ENCODE results near the gene SELENOF. TPM values are rescaled to one million over a fixed set of nuclear protein-coding genes. Genes with fewer than 3 reads are reported as not detected.
"Not testable (repeated sequence)": the region's sequence is repeated elsewhere in the genome, so short reads cannot be mapped to it uniquely, and the experiment has no call there.

Gene SELENOF
- total RNA-seq, 1 experiment from 2014 or later: 233 TPM

GRCh38 chr1:86924324-86924960 is 10.5 kb upstream of the SELENOF start:
- no peak for DNase-seq (ENCODE audit: low spot score)
- in situ Hi-C loops (cut with HindIII; ENCODE audit: low sequenced_read_pairs): no loop called here

GRCh38 chr1:86922445-86922844 is 8.5 kb upstream of the SELENOF start:
- in situ Hi-C loops (cut with HindIII; ENCODE audit: low sequenced_read_pairs): no loop called here
- DNase-seq (ENCODE audit: low spot score): no peak

GRCh38 chr1:86916752-86917151 is 2.8 kb upstream of the SELENOF start:
- in situ Hi-C loops (cut with HindIII; ENCODE audit: low sequenced_read_pairs): no loop called here
- no peak for DNase-seq (ENCODE audit: low spot score)

GRCh38 chr1:86915737-86916235 is 1.9 kb upstream of the SELENOF start:
- no peak for DNase-seq (ENCODE audit: low spot score)
- in situ Hi-C loops (cut with HindIII; ENCODE audit: low sequenced_read_pairs): no loop called here

- DNase-seq (ENCODE audit: low spot score): peak; percentile 77
- in situ Hi-C loops (cut with HindIII; ENCODE audit: low sequenced_read_pairs): no loop called here
Measured at GRCh38 chr1:86914998-86915736, 1.2 kb upstream of the SELENOF start.

- in situ Hi-C loops (cut with HindIII; ENCODE audit: low sequenced_read_pairs): no loop called here
- no peak for DNase-seq (ENCODE audit: low spot score)
Measured at GRCh38 chr1:86914601-86914997, 673 bp upstream of the SELENOF start, which contains the start of gene HS2ST1. Gene HS2ST1 (plus strand): TSS chr1:86914635.

GRCh38 chr1:86913399-86913895 is 479 bp downstream of the SELENOF start:
- in situ Hi-C loops (cut with HindIII; ENCODE audit: low sequenced_read_pairs): no loop called here
- DNase-seq (ENCODE audit: low spot score): no peak

GRCh38 chr1:86912281-86912900 is 1.5 kb downstream of the SELENOF start:
- in situ Hi-C loops (cut with HindIII; ENCODE audit: low sequenced_read_pairs): no loop called here

GRCh38 chr1:86906419-86906818 is 7.5 kb downstream of the SELENOF start:
- no peak for DNase-seq (ENCODE audit: low spot score)
- in situ Hi-C loops (cut with HindIII; ENCODE audit: low sequenced_read_pairs): no loop called here

More at GRCh38 chr1:86912281-86912900, 1.5 kb downstream of the SELENOF start:
- DNase-seq (ENCODE audit: low spot score): no peak

- in situ Hi-C loops (cut with HindIII; ENCODE audit: low sequenced_read_pairs): no loop called here
- no peak for DNase-seq (ENCODE audit: low spot score)
Measured at GRCh38 chr1:86905875-86906274, 8.1 kb downstream of the SELENOF start.

GRCh38 chr1:86899401-86899800 is 14.5 kb downstream of the SELENOF start:
- DNase-seq (ENCODE audit: low spot score); in situ Hi-C loops (cut with HindIII; ENCODE audit: low sequenced_read_pairs): not testable (repeated sequence)

- in situ Hi-C loops (cut with HindIII; ENCODE audit: low sequenced_read_pairs): no loop called here
- no peak for DNase-seq (ENCODE audit: low spot score)
Measured at GRCh38 chr1:86888327-86888726, 25.6 kb downstream of the SELENOF start.

GRCh38 chr1:86887479-86888162 is 26.3 kb downstream of the SELENOF start:
- no peak for DNase-seq (ENCODE audit: low spot score)
- in situ Hi-C loops (cut with HindIII; ENCODE audit: low sequenced_read_pairs): no loop called here

- in situ Hi-C loops (cut with HindIII; ENCODE audit: low sequenced_read_pairs): no loop called here
- DNase-seq (ENCODE audit: low spot score): no peak
Measured at GRCh38 chr1:86875722-86876121, 38.2 kb downstream of the SELENOF start.

GRCh38 chr1:86872086-86872485 is 41.8 kb downstream of the SELENOF start:
- DNase-seq (ENCODE audit: low spot score): no peak
- in situ Hi-C loops (cut with HindIII; ENCODE audit: low sequenced_read_pairs): no loop called here

GRCh38 chr1:86871001-86871400 is 42.9 kb downstream of the SELENOF start:
- no peak for DNase-seq (ENCODE audit: low spot score)
- in situ Hi-C loops (cut with HindIII; ENCODE audit: low sequenced_read_pairs): no loop called here

GRCh38 chr1:86868477-86868876 is 45.4 kb downstream of the SELENOF start:
- no peak for DNase-seq (ENCODE audit: low spot score)
- in situ Hi-C loops (cut with HindIII; ENCODE audit: low sequenced_read_pairs): no loop called here

- DNase-seq (ENCODE audit: low spot score); in situ Hi-C loops (cut with HindIII; ENCODE audit: low sequenced_read_pairs): not testable (repeated sequence)
Measured at GRCh38 chr1:86867278-86867677, 46.6 kb downstream of the SELENOF start.

GRCh38 chr1:86866665-86867064 is 47.3 kb downstream of the SELENOF start:
- in situ Hi-C loops (cut with HindIII; ENCODE audit: low sequenced_read_pairs): no loop called here
- DNase-seq (ENCODE audit: low spot score): no peak

Measured in G401 (cell line).